Endothelial cell (in vitro differentiated cells): ENCODE results near the gene ZNF738. TPM values are rescaled to one million over a fixed set of nuclear protein-coding genes. Genes with fewer than 3 reads are reported as not detected.

ENCODE experiments used
- DNase-seq: peaks from one replicate; pipeline ENCODE4 v3.0.0; 2021; ENCODE audit warnings: low spot score
- H3K27ac Mint-ChIP-seq: one replicate; pipeline ENCODE4 v1.8.0; 2021; ENCODE audit warnings: mixed read lengths, inconsistent platforms; ENCODE audit not compliant: unreplicated experiment
- H3K27me3 Mint-ChIP-seq: one replicate; pipeline ENCODE4 v1.8.0; 2021; ENCODE audit warnings: mild to moderate bottlenecking, moderate library complexity, mixed read lengths, inconsistent platforms; ENCODE audit not compliant: unreplicated experiment
- H3K36me3 Mint-ChIP-seq: one replicate; pipeline ENCODE4 v1.8.0; 2021; ENCODE audit warnings: mild to moderate bottlenecking, low read depth, mixed read lengths, inconsistent platforms; ENCODE audit not compliant: unreplicated experiment
- H3K4me1 Mint-ChIP-seq: one replicate; pipeline ENCODE4 v1.8.0; 2021; ENCODE audit warnings: mild to moderate bottlenecking, mixed read lengths, inconsistent platforms; ENCODE audit not compliant: unreplicated experiment
- H3K4me3 Mint-ChIP-seq: one replicate; pipeline ENCODE4 v1.8.0; 2021; ENCODE audit warnings: mild to moderate bottlenecking, mixed read lengths, inconsistent platforms; ENCODE audit not compliant: unreplicated experiment
- H3K9me3 Mint-ChIP-seq: one replicate; pipeline ENCODE4 v1.8.0; 2021; ENCODE audit warnings: mixed read lengths, inconsistent platforms; ENCODE audit not compliant: unreplicated experiment
- total RNA-seq: library from RNA; stranded (reverse); fragmentation: NEBNext Ultra II Directional; extraction: Animal tissue kit (Norgen Biotek cat#: 25700); gene quantifications from one replicate; pipeline ENCODE4 v1.2.1, GENCODE V29; 2021; ENCODE audit not compliant: unreplicated experiment
- TF ChIP-seq, protein P1 (sequence below): fragments of 200-600 bp; sonication (generic); IDR thresholded peaks from one replicate; pipeline ENCODE4 v1.5.0; 2021; ENCODE audit warnings: antibody characterized with exemption; ENCODE audit not compliant: unreplicated experiment

The ZNF738 gene
- total RNA-seq, 1 donor from 2014 or later, result 24.0 TPM

DNA sequence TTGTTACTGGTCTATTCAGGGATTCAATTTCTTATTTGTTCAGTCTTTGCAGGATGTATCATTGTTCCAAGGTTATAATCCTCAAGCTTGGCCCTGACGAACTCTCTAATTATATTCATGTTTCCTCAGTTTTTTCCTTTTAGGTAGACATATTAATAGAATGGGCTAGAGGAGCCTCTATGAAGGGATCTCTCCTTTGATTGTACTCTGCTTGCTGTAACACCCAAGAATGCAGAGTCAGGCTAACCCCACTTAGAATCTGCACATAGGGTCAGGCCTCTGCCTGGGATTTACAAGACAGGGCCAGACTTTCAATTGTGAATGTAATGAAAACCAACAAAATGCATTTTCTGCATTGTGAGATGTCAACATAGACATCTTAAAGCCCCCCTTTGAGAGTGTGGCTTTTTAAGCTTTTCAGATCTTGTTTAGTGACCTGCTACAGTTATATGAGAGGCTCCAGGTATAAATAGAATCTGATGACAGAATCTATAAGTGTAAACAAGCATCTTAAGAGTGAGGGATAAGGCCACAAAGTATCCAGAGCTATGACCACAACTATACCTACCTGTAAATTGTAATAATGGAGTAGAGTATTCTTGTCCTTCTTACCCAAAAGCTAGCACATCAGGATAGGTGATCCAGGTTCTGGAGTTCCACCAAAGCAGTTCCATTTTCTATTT, 43.6 kb downstream of the ZNF738 start:
- Mint-ChIP-seq H3K4me3 (no peak overlapping the region), H3K27me3 (peaks cover 2% of the 10 kb centered on the region), H3K9me3 (no peaks in the 10 kb centered on the region), H3K27ac (no peak overlapping the region), H3K4me1 (peaks cover 14% of the 10 kb centered on the region), H3K36me3 (peaks cover 28% of the 10 kb centered on the region)
- TF ChIP-seq, protein P1, sequence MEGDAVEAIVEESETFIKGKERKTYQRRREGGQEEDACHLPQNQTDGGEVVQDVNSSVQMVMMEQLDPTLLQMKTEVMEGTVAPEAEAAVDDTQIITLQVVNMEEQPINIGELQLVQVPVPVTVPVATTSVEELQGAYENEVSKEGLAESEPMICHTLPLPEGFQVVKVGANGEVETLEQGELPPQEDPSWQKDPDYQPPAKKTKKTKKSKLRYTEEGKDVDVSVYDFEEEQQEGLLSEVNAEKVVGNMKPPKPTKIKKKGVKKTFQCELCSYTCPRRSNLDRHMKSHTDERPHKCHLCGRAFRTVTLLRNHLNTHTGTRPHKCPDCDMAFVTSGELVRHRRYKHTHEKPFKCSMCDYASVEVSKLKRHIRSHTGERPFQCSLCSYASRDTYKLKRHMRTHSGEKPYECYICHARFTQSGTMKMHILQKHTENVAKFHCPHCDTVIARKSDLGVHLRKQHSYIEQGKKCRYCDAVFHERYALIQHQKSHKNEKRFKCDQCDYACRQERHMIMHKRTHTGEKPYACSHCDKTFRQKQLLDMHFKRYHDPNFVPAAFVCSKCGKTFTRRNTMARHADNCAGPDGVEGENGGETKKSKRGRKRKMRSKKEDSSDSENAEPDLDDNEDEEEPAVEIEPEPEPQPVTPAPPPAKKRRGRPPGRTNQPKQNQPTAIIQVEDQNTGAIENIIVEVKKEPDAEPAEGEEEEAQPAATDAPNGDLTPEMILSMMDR, result no peak
- no peak for DNase-seq

DNA sequence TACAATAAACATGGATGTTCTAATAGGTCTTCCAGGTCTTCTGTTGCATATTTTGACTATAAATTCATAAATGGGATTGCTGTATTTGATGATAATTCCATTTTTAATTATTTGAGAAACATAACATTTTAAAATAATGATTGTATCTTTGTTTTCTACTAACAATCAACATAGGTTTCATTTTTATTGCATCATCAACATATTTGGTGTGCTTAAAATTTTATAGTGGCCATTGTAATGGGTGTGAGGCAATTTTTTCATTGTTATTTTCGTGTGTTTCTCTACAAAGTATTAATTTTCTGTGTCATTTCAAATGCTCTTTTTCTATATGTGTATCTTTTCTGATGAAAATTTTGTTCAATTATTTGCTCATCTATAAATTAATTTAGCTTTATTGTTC, 51.4 kb downstream of the ZNF738 start:
- no peaks in the 10 kb centered on the region for H3K27me3 Mint-ChIP-seq
- H3K4me1 Mint-ChIP-seq, result no peaks in the 10 kb centered on the region
- H3K4me3 Mint-ChIP-seq, result peak overlapping the region; percentile 31
- TF ChIP-seq, protein P1, result no peak
- peaks cover 72% of the 10 kb centered on the region for H3K36me3 Mint-ChIP-seq
- no peak overlapping the region for H3K27ac Mint-ChIP-seq
- no peak for DNase-seq
- H3K9me3 Mint-ChIP-seq, result peaks cover 9% of the 10 kb centered on the region

DNA sequence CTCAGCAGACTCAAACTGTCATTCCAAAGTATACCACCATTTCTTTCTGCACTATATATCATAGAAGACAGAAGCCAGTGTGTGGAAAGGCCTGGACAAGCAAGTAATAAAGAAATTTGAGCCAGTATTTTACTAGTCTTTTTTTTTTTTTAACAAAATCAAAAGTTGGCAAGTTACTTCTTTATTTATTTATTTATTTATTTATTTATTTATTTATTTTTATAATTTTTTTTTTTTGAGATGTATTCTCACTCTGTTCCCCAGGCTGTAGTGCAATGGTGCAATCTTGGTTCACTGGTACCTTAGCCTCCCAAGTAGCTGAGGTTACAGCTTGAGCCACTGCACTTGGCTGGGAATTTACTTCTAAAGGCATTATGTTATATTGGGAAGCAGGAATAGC, 63.4 kb downstream of the ZNF738 start:
- H3K4me1 Mint-ChIP-seq, result no peaks in the 10 kb centered on the region
- TF ChIP-seq, protein P1, result no peak
- peak overlapping the region; percentile 42 for H3K4me3 Mint-ChIP-seq
- peaks cover 38% of the 10 kb centered on the region for H3K9me3 Mint-ChIP-seq
- DNase-seq, result no peak
- peaks cover 66% of the 10 kb centered on the region for H3K36me3 Mint-ChIP-seq
- H3K27ac Mint-ChIP-seq, result no peak overlapping the region
- peaks cover 6% of the 10 kb centered on the region for H3K27me3 Mint-ChIP-seq

DNA sequence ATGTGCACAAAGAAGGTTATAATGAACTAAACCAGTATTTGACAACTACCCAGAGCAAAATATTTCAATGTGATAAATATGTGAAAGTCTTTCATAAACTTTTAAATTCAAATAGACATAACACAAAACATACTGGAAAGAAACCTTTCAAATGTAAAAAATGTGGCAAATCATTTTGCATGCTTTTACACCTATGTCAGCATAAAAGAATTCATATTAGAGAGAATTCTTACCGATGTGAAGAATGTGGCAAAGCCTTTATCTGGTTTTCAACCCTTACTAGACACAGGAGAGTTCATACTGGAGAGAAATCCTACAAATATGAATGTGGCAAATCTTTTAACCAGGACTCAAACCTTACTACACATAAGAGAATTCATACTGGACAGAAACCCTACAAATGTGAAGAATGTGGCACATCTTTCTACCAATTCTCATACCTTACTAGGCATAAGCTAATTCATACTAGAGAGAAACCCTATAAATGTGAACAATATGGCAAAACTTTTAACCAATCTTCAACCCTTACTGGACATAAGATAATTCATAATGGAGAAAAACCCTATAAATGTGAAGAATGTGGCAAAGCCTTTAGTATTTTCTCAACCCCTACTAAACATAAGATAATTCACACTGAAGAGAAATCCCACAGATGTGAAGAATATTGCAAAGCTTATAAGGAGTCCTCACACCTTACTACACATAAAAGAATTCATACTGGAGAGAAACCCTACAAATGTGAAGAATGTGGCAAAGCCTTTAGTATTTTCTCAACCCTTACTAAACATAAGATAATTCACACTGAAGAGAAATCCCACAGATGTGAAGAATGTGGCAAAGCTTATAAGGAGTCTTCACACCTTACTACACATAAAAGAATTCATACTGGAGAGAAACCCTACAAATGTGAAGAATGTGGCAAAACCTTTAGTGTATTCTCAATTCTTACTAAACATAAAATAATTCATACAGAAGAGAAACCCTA, 64.5 kb downstream of the ZNF738 start:
- Mint-ChIP-seq H3K27ac (no peak overlapping the region), H3K27me3 (peaks cover 3% of the 10 kb centered on the region), H3K4me1 (no peaks in the 10 kb centered on the region), H3K4me3 (peak overlapping the region; percentile 65), H3K36me3 (peaks cover 55% of the 10 kb centered on the region), H3K9me3 (peaks cover 38% of the 10 kb centered on the region)
- TF ChIP-seq, protein P1, result no peak
- DNase-seq, result no peak

Other genes with a start within 250 kb of the ZNF738 start
- 20.1 TPM for gene ZNF431, start 217.0 kb upstream of the ZNF738 start, total RNA-seq
- gene ZNF708, start 29.6 kb upstream of the ZNF738 start, total RNA-seq, result 25.0 TPM
- gene ZNF493, start 38.1 kb downstream of the ZNF738 start, total RNA-seq, result 16.2 TPM
- 14.1 TPM for gene ZNF429, start 146.6 kb downstream of the ZNF738 start, total RNA-seq